K562 (cell line): ENCODE data around the gene RNF26. TPM values are rescaled to one million over a fixed set of nuclear protein-coding genes. Genes with fewer than 3 reads are reported as not detected.

Experiments used
- CEBPB ChIP-seq: fragments of 450-650 bp; IDR thresholded peaks from 2 replicates; pipeline ENCODE4 v1.6.1; 2016; ENCODE audit warnings: missing genetic modification characterization, missing compliant biosample characterization
- CEBPG ChIP-seq, 3 experiments: fragments of 200-800 bp in 1 of 3; sonication (Bioruptor generic) in 1 of 3; sonication (generic) in 1 of 3; formaldehyde crosslinking in 1 of 3; IDR thresholded peaks in 2 of 3; conservative IDR thresholded peaks in 1 of 3; 2 replicates each; pipeline versions ENCODE4 v1.6.1 to v1.8.0; 2016 to 2022; ENCODE audit warnings: missing compliant biosample characterization in 2 of 3, missing genetic modification characterization in 2 of 3, mild to moderate bottlenecking in 1 of 3, missing genetic modification reagents in 1 of 3
- DACH1 ChIP-seq: fragments of 450-650 bp; IDR thresholded peaks from 2 replicates; pipeline ENCODE4 v1.6.1; 2018; ENCODE audit not compliant: partially characterized antibody
- DMBX1 ChIP-seq: fragments of 250-450 bp; sonication (Bioruptor Pico); IDR thresholded peaks from 2 replicates; pipeline ENCODE4 v1.8.0; 2022; ENCODE audit warnings: inconsistent platforms, mild to moderate bottlenecking, moderate library complexity, borderline replicate concordance
- GATAD2B ChIP-seq: fragments of 450-650 bp; IDR thresholded peaks from 2 replicates; pipeline ENCODE4 v1.6.1; 2017; ENCODE audit warnings: mild to moderate bottlenecking, borderline replicate concordance
- ID3 ChIP-seq, 2 experiments: fragments of 250-450 bp in 1 of 2; fragments of 450-650 bp in 1 of 2; sonication (Bioruptor Pico) in 1 of 2; IDR thresholded peaks; 2 replicates each; pipeline versions ENCODE4 v1.6.1 to v1.8.0; 2016 to 2021; ENCODE audit warnings: mild to moderate bottlenecking in 2 of 2, moderate library complexity in 2 of 2, missing compliant biosample characterization in 1 of 2, missing genetic modification characterization in 1 of 2
- MITF ChIP-seq: IDR thresholded peaks from 2 replicates; pipeline ENCODE4 v1.6.1; 2014; ENCODE audit warnings: antibody characterized with exemption
- NEUROD1 ChIP-seq: fragments of 150-350 bp; IDR thresholded peaks from 2 replicates; pipeline ENCODE4 v1.6.1; 2014; ENCODE audit warnings: borderline replicate concordance, low read length, low read depth; ENCODE audit not compliant: partially characterized antibody
- NR2F6 ChIP-seq: fragments of 450-650 bp; formaldehyde crosslinking; IDR thresholded peaks from 2 replicates; pipeline ENCODE4 v1.4.0; 2020; ENCODE audit warnings: mild to moderate bottlenecking
- RHOXF2B ChIP-seq: fragments of 250-450 bp; sonication (Bioruptor Pico); conservative IDR thresholded peaks from 2 replicates; pipeline ENCODE4 v1.5.1; 2021
- SPI1 ChIP-seq: IDR thresholded peaks from 2 replicates; pipeline ENCODE4 v1.6.1; 2011; ENCODE audit warnings: low read depth, low read length, control low read depth, borderline replicate concordance
- STAG1 ChIP-seq: sonication (generic); formaldehyde crosslinking; IDR thresholded peaks from 2 replicates; pipeline ENCODE4 v1.5.0; 2020; ENCODE audit warnings: missing genetic modification reagents, borderline replicate concordance
- TRIM25 ChIP-seq: fragments of 450-650 bp; IDR thresholded peaks from 2 replicates; pipeline ENCODE4 v1.7.0; 2016; ENCODE audit warnings: borderline replicate concordance
- ZBTB43 ChIP-seq: sonication (generic); formaldehyde crosslinking; IDR thresholded peaks from 2 replicates; pipeline ENCODE4 v1.8.0; 2023; ENCODE audit warnings: mild to moderate bottlenecking, missing genetic modification reagents
- ZBTB49 ChIP-seq: sonication (generic); formaldehyde crosslinking; IDR thresholded peaks from 2 replicates; pipeline ENCODE4 v1.8.0; 2022; ENCODE audit warnings: missing genetic modification reagents, mild to moderate bottlenecking, borderline replicate concordance
- ZNF347 ChIP-seq: fragments of 450-650 bp; formaldehyde crosslinking; IDR thresholded peaks from 2 replicates; pipeline ENCODE4 v1.4.0; 2020; ENCODE audit warnings: low read depth, mild to moderate bottlenecking, moderate library complexity
- ZNF449 ChIP-seq: fragments of 250-450 bp; sonication (Bioruptor Pico); IDR thresholded peaks from 2 replicates; pipeline ENCODE4 v1.8.0; 2022; ENCODE audit warnings: moderate library complexity, mild to moderate bottlenecking, inconsistent platforms
- polyA plus RNA-seq, 8 experiments: library from polyadenylated mRNA; depleted of rRNA in 4 of 8; stranded (reverse) in 5 of 8; unstranded in 3 of 8; fragments of >200 nt; fragmentation: Nextera tagmentation in 2 of 8; fragmentation: Illumina TruSeq in 1 of 8; extraction: Ambion mirVana in 2 of 8; extraction: Trizol in 1 of 8; gene quantifications; 2 replicates each; pipeline versions ENCODE4 v1.2.1 to v1.2.3, GENCODE V29; 2011 to 2014; ENCODE audit warnings: inconsistent platforms in 1 of 8, missing spikeins in 1 of 8
- total RNA-seq, 7 experiments: library from RNA; depleted of rRNA in 6 of 7; stranded (reverse); fragments of >200 nt in 6 of 7; fragmentation: Illumina TruSeq in 2 of 7; extraction: Trizol in 2 of 7; gene quantifications; 2 replicates each; pipeline versions ENCODE4 v1.2.1 to v1.2.3, GENCODE V29; 2011 to 2021; ENCODE audit warnings: low replicate concordance in 1 of 7

RNF26 gene
- total and polyA plus RNA-seq, 9 of the 15 experiments (the other 6 are each of a cell fraction or from before 2014, with no cell fraction given): 5.3 to 53.6 (median 12.7) TPM

GRCh38 chr11:119322360-119322739 is 12.0 kb upstream of the RNF26 start (continued):
- TF ChIP-seq GATAD2B (no peak), RHOXF2B (CRISPR knock-in tag) (no peak), NR2F6 (CRISPR knock-in tag) (no peak), ZNF347 (CRISPR knock-in tag) (no peak), ZBTB43 (CRISPR knock-in tag) (no peak), CEBPB (tag) (peak; percentile 74), NEUROD1 (no peak), ID3 (CRISPR knock-in tag; IDR thresholded peaks at IDR 0.05) (no peak), ID3 (tag; IDR thresholded peaks at IDR 0.05) (0 out of 2 replicates have a peak, but pooled peaks have one; percentile 14), CEBPG (CRISPR knock-in tag; IDR thresholded peaks at IDR 0.05) (no peak), CEBPG (tag; conservative IDR thresholded peaks at IDR 0.05 in 1 of 2, IDR thresholded peaks at IDR 0.05 in 1 of 2) (peak; percentile 17 to 30; a peak in 1 of 4 replicates), MITF (no peak), DMBX1 (no peak), STAG1 (CRISPR knock-in tag) (no peak), TRIM25 (no peak), ZBTB49 (CRISPR knock-in tag) (no peak), DACH1 (no peak), ZNF449 (no peak), SPI1 (peak; percentile 73)
